ENCODE measurements around the gene ENTPD3.

Gene ENTPD3

DNA sequence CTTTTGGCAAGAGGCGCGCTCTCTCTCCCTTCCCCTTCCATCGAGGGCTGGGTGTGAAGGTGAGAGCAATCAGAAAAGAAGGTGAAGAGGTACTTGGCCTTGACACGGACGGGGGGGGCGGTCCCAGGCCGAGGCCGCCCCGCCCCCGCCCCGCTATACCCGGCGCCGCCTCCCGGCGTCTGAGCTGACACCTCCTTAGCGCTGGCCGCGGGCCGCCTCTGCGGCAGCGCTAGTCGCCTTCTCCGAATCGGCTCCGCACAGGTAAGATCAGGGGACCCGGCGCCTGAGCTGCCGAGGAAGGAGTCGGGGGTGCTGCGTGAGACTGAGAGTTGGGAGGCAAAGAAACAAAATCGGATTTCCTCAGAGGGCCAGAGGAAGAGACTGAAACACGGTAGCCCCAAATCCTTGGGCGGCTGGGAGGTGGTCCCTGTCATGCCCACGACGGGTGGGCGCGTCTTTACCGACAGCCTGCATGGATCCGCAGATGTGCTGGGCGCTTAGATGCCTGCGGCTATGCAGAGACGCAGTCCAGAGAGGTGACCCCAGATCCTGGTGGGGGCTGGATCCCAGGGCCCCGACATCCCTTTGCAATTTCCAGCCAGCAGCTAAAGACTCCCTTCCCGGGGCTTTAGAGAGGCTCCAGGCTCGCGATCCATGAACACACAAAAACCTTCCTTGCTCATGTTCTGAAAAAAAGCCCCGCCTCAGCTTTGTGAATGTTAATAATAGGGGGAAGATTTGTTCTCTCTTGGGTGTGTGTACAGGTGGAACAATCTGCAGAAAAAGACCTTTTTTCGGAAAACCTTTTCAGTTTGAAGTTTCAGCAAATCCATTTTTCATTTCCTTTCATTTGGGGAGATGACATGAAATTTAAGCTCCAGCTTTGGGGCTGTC is at the start of gene ENTPD3:
Gene ENTPD3 (plus strand): TSS at position 184 of the 894 bp plus-strand sequence. CDS start 874 bp downstream, outside the sequence.
- no peak for TF ChIP-seq CTCF (IDR thresholded peaks at IDR 0.05; ENCODE audit: control extremely low read depth, extremely low read depth, low read depth, missing control alignments)
- ChIA-PET POLR2A (no interaction called here), CTCF (interaction anchor here (0.7 to 1.1 kb wide), 2 partner anchors 18 to 287 kb away, joined by 3 read pairs; no protein-coding TSS in a partner anchor)
- DNase-seq (ENCODE audit: extremely low spot score): peak; percentile 29

DNA sequence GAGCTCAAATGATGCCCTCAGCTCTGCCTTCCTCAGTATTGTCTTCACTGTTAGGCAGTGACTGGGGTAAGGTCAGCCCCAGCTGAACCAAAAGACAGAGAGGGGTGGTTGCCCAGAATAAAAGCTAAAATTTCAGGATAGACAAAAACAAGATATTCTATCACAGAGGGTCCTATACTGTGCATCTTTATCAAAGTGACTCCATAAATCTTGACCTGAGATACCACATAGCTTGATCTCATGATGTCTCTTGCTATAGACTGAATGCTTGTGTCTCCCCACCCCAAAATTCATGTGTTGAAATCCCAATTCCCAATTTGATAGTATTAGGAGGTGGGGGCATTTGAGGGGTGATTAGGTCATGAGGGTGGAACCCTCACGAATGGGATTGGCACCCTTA is 47.1 kb upstream of the ENTPD3 start:
- DNase-seq (ENCODE audit: extremely low spot score): no peak
- POLR2A ChIA-PET: no interaction called here
- no peak for TF ChIP-seq CTCF (IDR thresholded peaks at IDR 0.05; ENCODE audit: control extremely low read depth, extremely low read depth, low read depth, missing control alignments)
- CTCF ChIA-PET: interaction anchor here (1.1 to 2.1 kb wide), 4 partner anchors 12 to 148 kb away, joined by 3 to 8 read pairs (median 4); no protein-coding TSS in a partner anchor

DNA sequence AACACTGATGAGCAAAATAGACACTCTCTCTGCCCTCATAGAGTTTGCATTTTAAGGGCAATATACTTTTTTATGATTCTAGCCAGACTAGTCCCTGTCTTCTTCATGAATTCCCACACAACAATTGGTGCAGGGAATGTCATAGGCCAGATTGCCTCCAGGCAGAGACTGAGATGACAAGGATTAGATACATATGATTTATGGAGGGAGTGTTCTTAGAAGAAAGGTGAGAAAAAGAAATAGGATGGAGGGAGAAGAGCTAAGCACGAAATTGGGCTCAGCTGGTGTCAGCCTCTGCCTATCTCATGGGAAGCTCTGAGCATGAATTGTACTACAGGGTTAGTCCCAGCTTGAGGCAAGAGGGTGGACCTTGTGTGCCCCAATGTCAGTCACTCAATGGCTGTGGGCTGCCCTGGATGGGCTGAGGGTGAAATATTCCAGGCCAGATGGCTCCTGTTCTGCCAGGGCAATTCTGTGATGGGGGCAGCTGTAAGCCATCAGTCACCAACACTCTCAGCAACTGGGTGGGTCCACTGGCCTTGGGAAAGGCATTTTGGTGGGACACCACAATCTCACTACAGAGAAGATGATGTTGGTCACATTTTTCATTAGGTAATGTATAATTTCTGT is 46.3 kb upstream of the ENTPD3 start:
- DNase-seq (ENCODE audit: extremely low spot score): no peak
- CTCF ChIA-PET: interaction anchor here (0.8 to 2.1 kb wide), 3 partner anchors 14 to 149 kb away, joined by 3 to 8 read pairs (median 3); no protein-coding TSS in a partner anchor
- no peak for TF ChIP-seq CTCF (IDR thresholded peaks at IDR 0.05; ENCODE audit: control extremely low read depth, extremely low read depth, low read depth, missing control alignments)
- POLR2A ChIA-PET: no interaction called here

GRCh38 chr3:40341671-40342070 is 45.3 kb upstream of the ENTPD3 start:
- ChIA-PET POLR2A (no interaction called here), CTCF (interaction anchor here (0.8 to 2.1 kb wide), 2 partner anchors 54 to 150 kb away, joined by 3 to 8 read pairs; no protein-coding TSS in a partner anchor)
- TF ChIP-seq CTCF (IDR thresholded peaks at IDR 0.05; ENCODE audit: control extremely low read depth, extremely low read depth, low read depth, missing control alignments): no peak
- no peak for DNase-seq (ENCODE audit: extremely low spot score)

DNA sequence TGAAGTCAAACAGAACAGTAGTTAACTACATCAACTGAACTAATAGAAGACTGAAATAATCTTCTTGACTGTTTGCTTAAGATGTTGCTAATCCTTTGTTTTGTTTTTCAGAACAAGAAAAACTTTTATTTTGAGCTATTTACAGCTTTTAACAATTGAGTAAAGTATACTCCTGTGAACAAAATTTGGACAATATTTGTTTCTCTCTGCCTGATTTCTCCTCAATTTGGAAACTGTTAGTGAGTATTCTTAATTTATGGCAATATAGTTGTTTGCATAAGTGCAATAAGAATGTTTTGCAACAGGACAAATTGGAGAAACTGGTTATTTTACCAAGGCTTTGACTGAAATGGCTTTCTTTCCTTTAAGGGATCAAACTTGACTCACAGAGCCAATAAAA is 36.5 kb upstream of the ENTPD3 start:
- POLR2A ChIA-PET: no interaction called here
- DNase-seq (ENCODE audit: extremely low spot score): no peak
- CTCF ChIA-PET: no interaction called here
- no peak for TF ChIP-seq CTCF (IDR thresholded peaks at IDR 0.05; ENCODE audit: control extremely low read depth, extremely low read depth, low read depth, missing control alignments)

DNA sequence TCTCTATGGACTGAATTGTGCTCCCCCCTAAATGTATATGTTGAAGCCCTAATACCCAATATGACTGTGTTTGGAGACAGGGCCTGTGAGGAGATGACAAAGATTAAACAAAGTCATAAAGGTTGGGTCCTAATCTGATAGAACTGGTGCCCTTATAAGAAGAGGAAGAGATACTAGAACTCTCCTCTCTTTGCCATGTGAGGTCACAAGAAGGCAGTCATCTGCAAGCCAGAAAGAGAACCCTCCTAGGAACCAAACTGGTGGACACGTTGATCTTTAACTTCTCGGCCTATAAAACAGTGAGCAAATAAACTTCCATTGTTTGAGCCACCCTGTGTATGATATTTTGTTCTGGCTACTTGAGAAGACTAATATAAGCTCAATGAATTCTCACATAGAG is 31.6 kb upstream of the ENTPD3 start:
- CTCF ChIA-PET: no interaction called here
- POLR2A ChIA-PET: no interaction called here
- no peak for TF ChIP-seq CTCF (IDR thresholded peaks at IDR 0.05; ENCODE audit: control extremely low read depth, extremely low read depth, low read depth, missing control alignments)
- DNase-seq (ENCODE audit: extremely low spot score): no peak
